GM18511 (cell line): ENCODE data around the gene WWC1.
"Not testable (repeated sequence)": the region's sequence is repeated elsewhere in the genome, so short reads cannot be mapped to it uniquely, and the experiment has no call there.

Experiments used
- ATAC-seq: cut with Tn5 transposase; IDR thresholded peaks from one replicate; pipeline ENCODE4 v1.9.1; 2021; ENCODE audit warnings: mild to moderate bottlenecking, moderate library complexity; ENCODE audit not compliant: unreplicated experiment

The WWC1 gene

GRCh38 chr5:168307925-168308584, 16.6 kb downstream of the WWC1 start:
- ATAC-seq: no peak

DNA sequence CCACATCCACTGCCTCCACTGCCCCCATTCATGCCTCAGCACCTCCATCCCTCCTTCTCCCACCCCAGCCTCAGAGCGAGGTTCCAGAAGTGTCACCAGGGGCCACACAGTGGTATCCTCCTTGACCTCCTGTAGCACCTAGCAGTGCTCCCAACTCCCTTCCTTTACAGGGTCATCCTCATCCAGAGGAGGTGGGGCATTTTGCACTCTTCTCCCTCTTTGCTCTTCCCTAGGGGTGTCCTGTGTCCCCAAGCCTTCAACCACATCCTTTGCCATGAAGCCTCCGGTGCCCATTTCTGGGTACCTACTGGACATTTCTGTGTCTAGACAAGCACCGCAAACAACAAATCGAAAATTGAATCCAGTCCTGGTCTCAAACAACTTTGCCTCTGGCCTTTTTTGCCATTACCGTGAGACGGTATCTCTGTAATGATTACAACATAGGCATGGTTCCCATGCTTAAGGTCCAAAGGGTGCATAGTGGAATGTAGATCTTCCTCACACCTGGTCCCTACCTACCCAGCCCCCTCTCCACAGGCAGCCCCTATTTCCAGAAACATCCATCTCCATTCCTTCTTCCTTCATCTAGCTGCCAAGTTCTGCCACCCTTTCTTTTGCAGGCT, 17.6 kb downstream of the WWC1 start:
- no peak for ATAC-seq

DNA sequence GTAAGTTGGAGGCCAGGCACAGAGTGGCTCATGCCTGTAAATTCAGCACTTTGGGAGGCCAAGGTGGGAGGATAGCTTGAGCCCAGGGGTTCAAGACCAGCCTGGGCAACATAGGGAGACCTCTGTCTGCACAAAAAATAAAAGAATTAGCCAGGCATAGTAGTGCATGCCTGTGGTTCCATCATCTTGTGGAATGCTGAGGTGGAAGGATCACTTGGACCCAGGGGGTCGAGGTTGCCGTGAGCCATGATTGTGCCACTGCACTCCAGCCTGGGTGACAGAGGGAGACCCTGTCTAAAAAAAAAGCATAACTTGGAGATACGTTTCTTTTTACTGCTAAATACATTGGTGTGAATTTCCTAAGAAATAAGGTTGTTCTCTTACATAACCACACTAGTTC, 19.1 kb downstream of the WWC1 start:
- not testable (repeated sequence) for ATAC-seq

GRCh38 chr5:168311061-168311566, 19.7 kb downstream of the WWC1 start:
- no peak for ATAC-seq

- ATAC-seq: no peak
Measured at GRCh38 chr5:168312606-168313295, 21.3 kb downstream of the WWC1 start.

DNA sequence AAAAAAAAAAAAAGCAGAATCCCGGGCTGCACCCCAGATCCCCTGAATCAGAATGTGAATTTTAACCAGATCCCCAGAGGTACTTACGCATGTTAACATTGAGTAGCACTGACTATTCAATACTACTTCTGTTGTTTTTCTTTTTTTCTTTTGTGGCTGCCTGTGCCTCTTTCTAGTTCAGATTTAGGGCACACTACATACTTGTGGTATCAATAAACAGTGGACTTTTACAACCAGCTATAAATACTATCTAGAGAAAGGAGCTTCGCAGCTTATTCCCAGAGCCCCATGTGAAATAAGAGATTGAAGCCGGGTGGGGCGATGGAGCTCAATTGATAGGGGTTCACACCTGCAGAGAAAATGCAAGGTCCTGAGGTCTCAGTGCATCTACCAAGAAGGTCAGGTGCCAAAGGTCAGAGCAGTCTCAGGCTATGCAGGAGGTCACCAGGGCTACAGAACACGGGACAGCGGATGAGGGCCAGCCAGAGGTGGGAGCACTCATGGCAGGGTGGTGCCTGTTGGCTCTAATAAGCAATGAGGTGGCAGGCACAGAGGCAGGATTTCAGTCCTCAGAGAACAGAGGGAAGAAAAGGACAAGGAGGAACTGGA, 22.3 kb downstream of the WWC1 start:
- no peak for ATAC-seq

DNA sequence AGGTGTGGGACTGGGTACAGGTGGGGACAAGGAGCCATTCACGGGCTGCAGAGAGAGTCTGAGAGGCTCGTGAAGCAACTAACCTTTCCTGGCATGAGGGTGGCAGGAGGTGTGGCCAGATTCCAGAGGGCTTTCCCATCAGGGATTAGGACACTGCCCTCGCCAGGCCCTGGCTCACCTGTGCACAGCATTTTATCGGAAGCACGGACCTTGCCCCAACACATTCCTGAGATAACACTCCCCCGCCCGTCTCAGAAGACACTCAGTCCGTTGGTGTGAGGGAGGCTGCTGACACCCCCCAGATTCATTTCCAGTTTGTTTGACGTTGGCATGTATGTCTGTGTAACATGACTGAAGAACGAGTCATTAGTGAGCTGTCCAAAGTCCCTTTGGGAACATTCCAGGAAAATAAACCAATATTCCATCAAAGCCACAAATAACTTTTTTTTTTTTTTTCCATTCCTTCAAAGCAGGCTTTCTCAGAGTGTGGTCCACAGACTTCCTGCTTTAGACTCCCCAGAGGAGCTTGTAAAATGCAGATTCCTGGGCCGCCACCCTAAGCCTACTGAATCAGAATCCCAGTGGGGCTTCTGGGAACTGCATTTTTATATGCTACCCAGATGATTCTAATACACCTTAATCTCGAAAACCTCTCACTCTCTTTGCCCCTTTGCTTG, 23.4 kb downstream of the WWC1 start:
- no peak for ATAC-seq

DNA sequence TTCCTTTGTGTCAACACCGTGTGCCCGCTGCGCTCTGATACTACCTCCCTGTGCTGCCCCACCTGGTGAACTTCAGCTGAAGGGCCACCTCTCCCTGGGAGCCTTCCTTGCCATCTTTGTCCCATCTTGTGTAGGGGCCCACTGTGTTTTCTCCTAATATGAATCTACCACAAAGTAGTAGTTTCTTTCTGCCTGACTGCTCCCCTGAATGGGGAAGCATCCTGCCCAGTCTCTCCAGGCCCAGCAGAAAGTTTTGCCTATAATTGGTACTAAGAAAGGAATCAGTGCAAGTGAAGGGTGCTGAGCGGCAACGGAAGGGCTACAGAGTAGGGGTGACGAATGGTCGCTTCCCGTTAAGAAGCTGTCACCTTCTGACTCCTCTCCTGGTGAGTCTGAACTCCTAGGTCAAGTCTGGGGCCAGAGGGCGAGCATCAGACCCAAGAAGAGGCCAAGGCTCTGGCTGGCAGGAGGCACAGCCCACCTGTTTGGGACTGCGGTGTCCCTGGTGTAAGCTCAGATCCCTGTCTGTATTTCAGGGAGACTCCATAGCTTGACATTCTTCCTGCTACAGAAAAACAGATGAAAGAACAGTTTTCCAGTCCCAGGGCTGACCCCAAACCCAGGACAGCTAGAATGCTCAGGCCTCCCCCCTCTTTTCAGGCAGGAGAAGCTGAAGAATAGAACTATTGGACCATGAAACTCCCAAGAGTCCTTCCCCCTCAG, 24.1 kb downstream of the WWC1 start:
- no peak for ATAC-seq

DNA sequence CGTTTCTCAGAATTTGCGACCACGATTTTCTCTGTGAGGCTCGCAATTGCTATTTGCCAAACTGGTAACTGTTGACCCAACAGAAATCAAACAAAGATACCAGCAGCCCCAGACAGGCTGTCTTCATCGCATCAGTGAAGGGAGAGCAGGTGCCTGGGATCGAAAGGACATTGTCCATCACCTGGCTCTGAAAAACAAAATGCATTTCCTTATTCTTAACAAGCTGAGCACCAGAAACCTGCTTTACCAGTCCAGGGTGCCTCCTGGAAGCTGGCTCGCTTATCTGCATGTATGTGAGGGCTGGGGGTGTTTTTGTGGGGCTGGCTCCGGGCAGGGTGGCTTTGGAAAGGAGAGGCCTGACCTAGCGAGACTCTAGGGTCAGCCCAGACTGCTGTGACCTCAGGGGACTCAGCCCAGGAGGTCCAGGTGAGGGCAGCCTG, 24.7 kb downstream of the WWC1 start:
- no peak for ATAC-seq

- no peak for ATAC-seq
Measured at GRCh38 chr5:168317096-168317520, 25.7 kb downstream of the WWC1 start.

DNA sequence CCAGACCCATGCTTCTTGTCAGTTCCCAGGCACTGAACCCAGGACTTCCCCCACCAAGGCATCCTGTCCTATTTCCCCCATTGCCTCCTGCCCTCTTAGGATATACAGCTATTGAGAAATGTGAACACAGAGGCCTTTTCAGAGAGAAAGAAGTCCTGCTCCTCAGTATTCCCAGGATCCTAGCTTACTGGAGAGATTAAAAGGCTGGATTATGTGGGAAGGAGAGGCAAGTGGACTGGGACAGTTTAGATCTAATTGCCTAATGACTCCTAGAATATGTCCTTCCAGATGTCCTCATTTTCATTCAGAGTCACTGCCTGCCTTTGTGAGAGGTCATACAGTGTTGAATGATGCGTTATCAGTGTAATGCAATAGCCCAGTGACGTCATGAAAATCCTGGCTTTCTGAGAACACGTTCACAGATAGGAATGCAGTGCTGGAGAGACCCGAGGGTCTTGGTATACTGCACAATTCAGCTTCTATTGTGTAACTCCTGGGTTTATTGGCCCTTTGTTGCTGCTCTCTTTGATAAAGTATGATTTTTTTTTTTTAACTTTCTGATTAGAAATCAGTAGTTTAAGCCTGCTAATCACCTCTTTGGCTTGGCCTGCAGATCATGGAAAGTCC, 26.2 kb downstream of the WWC1 start:
- no peak for ATAC-seq

DNA sequence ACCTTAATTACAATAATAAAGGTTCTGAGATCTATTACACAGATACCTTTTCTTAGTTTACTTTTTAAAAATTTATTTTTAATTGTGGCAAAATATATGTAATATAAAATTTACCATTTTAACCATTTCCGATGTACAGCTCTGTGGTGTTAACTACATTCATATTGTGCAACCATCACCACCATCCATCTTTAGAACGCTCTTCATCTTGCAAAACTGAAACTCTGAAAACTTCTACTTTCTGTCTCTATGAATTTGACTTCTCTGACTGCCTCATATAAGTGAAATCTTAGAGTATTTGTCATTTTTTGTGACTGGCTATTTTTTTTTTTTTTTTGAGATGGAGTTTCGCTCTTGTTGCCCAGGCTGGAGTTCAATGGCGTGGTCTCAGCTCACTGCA, 26.8 kb downstream of the WWC1 start:
- ATAC-seq: no peak

- ATAC-seq: no peak
Measured at GRCh38 chr5:168319774-168320173, 28.3 kb downstream of the WWC1 start.

- no peak for ATAC-seq
Measured at GRCh38 chr5:168320805-168321204, 29.4 kb downstream of the WWC1 start.

DNA sequence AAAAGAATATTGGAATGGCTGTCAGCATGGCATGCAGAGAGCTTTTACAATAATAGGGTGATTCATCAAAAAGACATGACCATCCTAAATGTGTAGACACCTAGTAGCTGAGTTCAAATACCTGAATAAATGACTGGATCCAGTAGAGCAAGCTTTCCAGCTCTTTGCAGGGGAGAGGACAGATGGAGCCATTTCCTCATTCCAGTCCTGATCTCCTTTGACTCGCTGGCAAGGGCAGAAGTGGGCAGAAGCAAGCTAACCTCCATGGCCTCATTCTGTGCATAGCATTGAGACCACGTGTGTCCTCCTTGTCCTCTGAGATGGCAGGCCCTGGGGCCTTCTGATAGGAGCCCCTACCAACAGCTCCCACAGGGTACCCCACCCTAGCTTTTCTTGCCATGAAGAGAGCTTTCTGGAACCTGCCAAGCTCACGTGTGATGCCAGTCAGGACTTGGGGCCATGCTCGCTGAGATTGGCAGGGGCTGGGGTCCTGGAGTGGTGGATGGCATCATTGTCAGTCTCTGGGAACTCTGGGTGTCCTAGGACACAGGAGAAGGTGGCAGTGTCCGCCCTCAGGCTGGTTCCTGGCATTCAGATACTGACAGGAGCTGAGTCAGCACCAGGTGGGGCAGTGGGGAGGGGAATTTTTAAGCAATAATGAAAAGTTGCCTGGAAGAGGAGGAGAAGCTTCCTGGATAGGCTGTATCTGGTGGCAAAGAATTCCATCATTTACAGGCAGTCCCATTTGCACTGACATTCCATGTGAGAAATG, 33.6 kb downstream of the WWC1 start:
- no peak for ATAC-seq

DNA sequence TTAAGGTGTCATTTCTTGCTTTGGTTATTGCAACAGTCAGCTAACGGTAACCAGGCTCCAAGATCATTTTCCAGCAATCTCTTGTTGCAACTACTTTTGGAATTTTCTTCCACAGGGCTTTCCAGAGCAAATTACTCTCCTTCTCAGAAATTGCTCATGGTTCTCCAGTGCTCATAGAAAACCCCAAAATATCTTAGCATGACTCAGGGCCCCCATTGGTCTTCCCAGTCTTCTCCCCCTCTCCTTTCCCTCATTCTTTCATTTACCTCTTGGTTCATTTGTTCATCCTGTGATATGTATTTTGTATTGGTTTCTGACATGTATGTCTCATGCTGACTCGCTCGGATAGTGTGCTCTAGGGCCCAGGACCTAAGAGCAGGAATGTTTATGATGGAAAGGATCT, 35.6 kb downstream of the WWC1 start:
- ATAC-seq: no peak

DNA sequence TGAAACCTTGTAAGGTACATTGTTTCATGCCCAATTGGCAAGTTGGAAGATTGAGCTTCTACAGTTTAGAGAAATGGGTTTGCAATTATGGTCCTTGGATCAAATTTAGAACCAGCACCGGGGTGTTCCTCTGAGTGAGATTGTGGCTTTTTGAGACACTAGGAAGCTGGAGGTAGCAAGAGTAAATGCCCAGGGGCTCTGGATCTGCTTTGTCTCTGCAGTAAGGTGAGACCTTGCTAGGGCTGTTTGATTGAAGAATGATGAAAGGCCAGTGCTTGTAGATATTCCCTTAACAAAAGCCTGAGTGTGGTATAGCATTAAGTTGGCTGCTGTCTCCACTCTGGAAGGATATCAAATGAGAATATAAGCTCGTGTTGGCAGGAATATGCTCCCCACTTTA, 36.0 kb downstream of the WWC1 start:
- ATAC-seq: no peak

- ATAC-seq: no peak
Measured at GRCh38 chr5:168327994-168328393, 36.5 kb downstream of the WWC1 start.

GRCh38 chr5:168328814-168329213, 37.4 kb downstream of the WWC1 start:
- ATAC-seq: peak; percentile 81
